ENCODE measurements around the gene LRATD1. TPM values are rescaled to one million over a fixed set of nuclear protein-coding genes. Genes with fewer than 3 reads are reported as not detected.

The LRATD1 gene
- total RNA-seq, 1 experiment from 2014 or later = 35.4 TPM

DNA sequence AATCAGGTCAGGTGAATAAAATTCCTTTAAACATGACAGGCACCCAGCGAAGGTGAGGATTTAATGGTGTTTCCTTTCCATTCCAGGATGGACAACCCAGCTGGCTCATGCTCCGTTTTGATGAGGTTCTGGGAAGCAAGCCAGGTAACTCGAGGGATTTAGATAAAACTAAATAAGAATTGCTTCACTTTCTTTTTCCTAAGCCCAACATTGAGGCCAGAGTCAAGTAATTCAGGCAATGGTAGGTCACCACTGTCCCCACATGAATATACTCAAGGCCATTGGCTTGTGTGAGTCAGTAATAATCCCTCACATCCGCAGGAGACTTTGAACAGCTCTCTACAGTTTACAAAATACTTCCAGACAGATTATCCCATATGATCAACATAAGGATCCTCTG, 16.2 kb upstream of the LRATD1 start:
- H3K9me2 ChIP-seq (replicated peaks; ENCODE audit: low read length) = no peaks in the 10 kb centered on the region
- no peaks in the 10 kb centered on the region for H3K79me2 ChIP-seq (ENCODE audit: low read length)
- DNase-seq (no peak), ATAC-seq (no peak)
- no peaks in the 10 kb centered on the region for H3K36me3 ChIP-seq (ENCODE audit: low read depth, low read length)
- H3K9ac ChIP-seq (ENCODE audit: low read length) = no peak overlapping the region
- no peak overlapping the region for H2AFZ ChIP-seq (ENCODE audit: low read length)
- POLR2A ChIA-PET (ENCODE audit: unreplicated experiment) = no interaction called here
- H3K4me1 ChIP-seq (ENCODE audit: insufficient read depth, low read length) = no peaks in the 10 kb centered on the region
- TF ChIP-seq, protein P1, sequence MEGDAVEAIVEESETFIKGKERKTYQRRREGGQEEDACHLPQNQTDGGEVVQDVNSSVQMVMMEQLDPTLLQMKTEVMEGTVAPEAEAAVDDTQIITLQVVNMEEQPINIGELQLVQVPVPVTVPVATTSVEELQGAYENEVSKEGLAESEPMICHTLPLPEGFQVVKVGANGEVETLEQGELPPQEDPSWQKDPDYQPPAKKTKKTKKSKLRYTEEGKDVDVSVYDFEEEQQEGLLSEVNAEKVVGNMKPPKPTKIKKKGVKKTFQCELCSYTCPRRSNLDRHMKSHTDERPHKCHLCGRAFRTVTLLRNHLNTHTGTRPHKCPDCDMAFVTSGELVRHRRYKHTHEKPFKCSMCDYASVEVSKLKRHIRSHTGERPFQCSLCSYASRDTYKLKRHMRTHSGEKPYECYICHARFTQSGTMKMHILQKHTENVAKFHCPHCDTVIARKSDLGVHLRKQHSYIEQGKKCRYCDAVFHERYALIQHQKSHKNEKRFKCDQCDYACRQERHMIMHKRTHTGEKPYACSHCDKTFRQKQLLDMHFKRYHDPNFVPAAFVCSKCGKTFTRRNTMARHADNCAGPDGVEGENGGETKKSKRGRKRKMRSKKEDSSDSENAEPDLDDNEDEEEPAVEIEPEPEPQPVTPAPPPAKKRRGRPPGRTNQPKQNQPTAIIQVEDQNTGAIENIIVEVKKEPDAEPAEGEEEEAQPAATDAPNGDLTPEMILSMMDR (conservative IDR thresholded peaks at IDR 0.05; ENCODE audit: low read depth, low read length) = no peak
- TF ChIP-seq EZH2phosphoT487 (IDR thresholded peaks at IDR 0.05; ENCODE audit: borderline replicate concordance, low read length) (no peak), EZH2 (IDR thresholded peaks at IDR 0.05; ENCODE audit: low read length, unreplicated experiment) (no peak)
- intact Hi-C loops (cut with micrococcal nuclease) = no loop called here
- no peaks in the 10 kb centered on the region for H3K27me3 ChIP-seq (ENCODE audit: low read length)
- CTCF ChIA-PET = no interaction called here
- no peak overlapping the region for H3K27ac ChIP-seq (ENCODE audit: low read length)
- H4K20me1 ChIP-seq (ENCODE audit: low read length) = no peaks in the 10 kb centered on the region
- no peak overlapping the region for H3K4me3 ChIP-seq (ENCODE audit: low read length)
- no peak overlapping the region for H3K4me2 ChIP-seq (ENCODE audit: low read length)
- no peaks in the 10 kb centered on the region for H3K9me3 ChIP-seq (ENCODE audit: low read length)
- no peaks in the 10 kb centered on the region for H3F3A ChIP-seq (ENCODE audit: low read length, unreplicated experiment)
- no TSS peak for BruUV-seq (replicated peaks)

DNA sequence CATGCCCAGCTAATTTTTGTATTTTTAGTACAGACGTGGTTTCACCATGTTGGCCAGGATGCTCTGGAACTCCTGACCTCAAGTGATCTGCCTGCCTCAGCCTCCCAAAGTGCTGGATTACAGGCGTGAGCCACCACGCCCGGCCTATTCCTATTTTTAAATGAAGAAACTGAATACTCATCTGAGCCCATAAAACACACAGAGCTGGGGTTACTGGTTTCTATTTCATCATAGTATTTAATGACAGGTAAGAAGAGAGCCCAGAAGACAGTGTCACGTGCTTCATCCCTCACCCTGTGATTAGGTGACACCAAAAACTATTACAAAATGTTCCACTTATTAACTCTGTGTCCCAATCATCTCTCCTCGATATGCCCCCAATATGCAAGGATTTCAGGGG, 15.6 kb upstream of the LRATD1 start:
- intact Hi-C loops (cut with micrococcal nuclease) = no loop called here
- ChIA-PET POLR2A (ENCODE audit: unreplicated experiment) (no interaction called here), CTCF (no interaction called here)
- BruUV-seq (replicated peaks) = no TSS peak
- Histone ChIP-seq H3K27me3 (ENCODE audit: low read length) (no peaks in the 10 kb centered on the region), H4K20me1 (ENCODE audit: low read length) (no peaks in the 10 kb centered on the region), H3K4me3 (ENCODE audit: low read length) (no peak overlapping the region), H3F3A (ENCODE audit: low read length, unreplicated experiment) (no peaks in the 10 kb centered on the region), H3K9ac (ENCODE audit: low read length) (no peak overlapping the region), H3K4me2 (ENCODE audit: low read length) (no peak overlapping the region), H2AFZ (ENCODE audit: low read length) (no peak overlapping the region), H3K4me1 (ENCODE audit: insufficient read depth, low read length) (no peaks in the 10 kb centered on the region), H3K9me3 (ENCODE audit: low read length) (no peaks in the 10 kb centered on the region), H3K9me2 (replicated peaks; ENCODE audit: low read length) (no peaks in the 10 kb centered on the region), H3K79me2 (ENCODE audit: low read length) (no peaks in the 10 kb centered on the region), H3K36me3 (ENCODE audit: low read depth, low read length) (no peaks in the 10 kb centered on the region), H3K27ac (ENCODE audit: low read length) (no peak overlapping the region)
- ATAC-seq = no peak
- no peak for DNase-seq
- TF ChIP-seq, protein P1 (conservative IDR thresholded peaks at IDR 0.05; ENCODE audit: low read depth, low read length) = no peak
- TF ChIP-seq EZH2phosphoT487 (IDR thresholded peaks at IDR 0.05; ENCODE audit: borderline replicate concordance, low read length) (no peak), EZH2 (IDR thresholded peaks at IDR 0.05; ENCODE audit: low read length, unreplicated experiment) (no peak)

DNA sequence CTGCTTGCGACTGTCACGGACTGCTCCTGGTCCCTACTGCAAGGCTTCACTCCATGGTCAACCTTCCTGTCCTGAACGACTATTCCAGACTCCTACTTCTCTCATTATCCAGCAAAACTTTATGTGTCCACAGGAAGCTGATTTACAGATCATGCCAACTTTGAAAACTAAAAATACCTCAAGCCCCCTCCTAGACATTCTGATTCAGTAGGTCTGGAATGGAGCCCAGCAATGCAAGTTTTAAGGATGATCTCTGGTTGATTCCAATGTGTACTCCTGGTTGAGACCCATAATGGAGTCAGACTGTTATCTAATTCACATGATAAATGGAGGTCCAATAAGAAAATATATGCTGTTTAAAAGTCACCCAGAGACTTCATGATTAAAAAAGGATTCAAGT, 13.1 kb upstream of the LRATD1 start:
- intact Hi-C loops (cut with micrococcal nuclease) = no loop called here
- POLR2A ChIA-PET (ENCODE audit: unreplicated experiment) = no interaction called here
- Histone ChIP-seq H3F3A (ENCODE audit: low read length, unreplicated experiment) (no peaks in the 10 kb centered on the region), H3K4me2 (ENCODE audit: low read length) (no peak overlapping the region), H3K79me2 (ENCODE audit: low read length) (no peaks in the 10 kb centered on the region), H3K9me3 (ENCODE audit: low read length) (no peaks in the 10 kb centered on the region), H3K36me3 (ENCODE audit: low read depth, low read length) (no peaks in the 10 kb centered on the region), H3K27ac (ENCODE audit: low read length) (no peak overlapping the region), H3K4me1 (ENCODE audit: insufficient read depth, low read length) (no peaks in the 10 kb centered on the region), H3K9ac (ENCODE audit: low read length) (no peak overlapping the region), H3K9me2 (replicated peaks; ENCODE audit: low read length) (no peaks in the 10 kb centered on the region), H3K27me3 (ENCODE audit: low read length) (no peaks in the 10 kb centered on the region), H2AFZ (ENCODE audit: low read length) (no peak overlapping the region), H4K20me1 (ENCODE audit: low read length) (no peaks in the 10 kb centered on the region), H3K4me3 (ENCODE audit: low read length) (no peak overlapping the region)
- CTCF ChIA-PET = no interaction called here
- no TSS peak for BruUV-seq (replicated peaks)
- ATAC-seq (no peak), DNase-seq (no peak)
- TF ChIP-seq EZH2phosphoT487 (IDR thresholded peaks at IDR 0.05; ENCODE audit: borderline replicate concordance, low read length) = no peak
- TF ChIP-seq, protein P1 (conservative IDR thresholded peaks at IDR 0.05; ENCODE audit: low read depth, low read length) = no peak
- TF ChIP-seq EZH2 (IDR thresholded peaks at IDR 0.05; ENCODE audit: low read length, unreplicated experiment) = no peak
